GM19324 (cell line): ENCODE measurements around the gene KIF23.

ENCODE experiments used
- ATAC-seq: cut with Tn5 transposase; IDR thresholded peaks from one replicate; pipeline ENCODE4 v1.9.1; 2021; ENCODE audit warnings: mild to moderate bottlenecking, moderate library complexity; ENCODE audit not compliant: unreplicated experiment, low FRiP score

The KIF23 gene

DNA sequence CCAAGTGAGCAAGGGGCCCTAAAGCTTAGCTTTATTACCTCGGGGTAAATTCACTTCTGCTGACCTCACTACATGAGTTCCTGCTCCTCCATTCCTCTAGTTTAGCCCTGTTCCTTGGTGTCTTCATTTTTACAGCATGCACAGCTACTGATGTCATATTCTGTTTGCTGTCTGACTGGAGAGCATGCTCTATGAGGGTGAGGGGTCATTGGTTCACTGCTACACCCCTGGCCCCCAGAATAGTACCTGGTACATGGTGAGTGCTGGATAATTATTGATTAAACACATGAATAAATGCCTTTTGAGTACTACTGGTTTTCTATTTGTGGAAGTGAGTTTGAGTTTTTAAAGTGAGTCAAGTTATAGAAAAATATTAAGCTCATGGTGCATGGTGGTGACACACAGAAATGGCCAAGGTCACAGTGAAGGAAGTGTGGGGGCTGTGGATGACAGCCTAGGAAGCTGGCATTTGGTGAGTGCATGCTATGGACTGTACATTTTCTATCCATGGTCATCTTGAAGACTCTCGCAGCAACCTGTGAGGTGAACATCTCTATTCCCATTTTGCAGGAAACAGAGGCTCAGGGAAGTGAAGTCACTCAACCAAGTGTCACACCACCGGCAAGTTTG, 72.4 kb downstream of the KIF23 start:
- no peak for ATAC-seq

DNA sequence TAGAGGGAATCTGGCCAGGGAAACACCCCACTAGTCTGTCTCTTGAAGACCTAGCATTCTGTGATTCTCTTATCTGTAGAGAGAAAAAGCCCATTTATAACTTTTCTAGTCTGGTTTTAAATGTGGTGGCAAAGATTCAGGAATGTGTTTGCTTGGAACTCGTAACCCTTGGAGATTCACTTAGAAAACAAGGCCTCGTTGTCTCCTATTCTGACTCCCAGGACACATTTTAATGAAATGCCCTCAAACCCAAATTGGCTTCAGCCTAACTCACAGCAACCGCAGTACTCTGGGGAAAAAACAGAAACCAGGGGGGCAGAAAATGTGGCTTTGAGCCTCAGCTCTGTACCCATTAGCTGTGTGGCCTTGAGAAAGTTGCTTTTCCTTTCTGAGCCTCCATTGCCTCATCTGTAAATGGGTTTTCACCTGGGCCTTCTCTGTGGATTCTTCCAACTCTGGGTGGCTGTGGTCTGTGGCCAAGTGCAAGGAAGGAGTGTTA, 75.0 kb downstream of the KIF23 start:
- no peak for ATAC-seq

DNA sequence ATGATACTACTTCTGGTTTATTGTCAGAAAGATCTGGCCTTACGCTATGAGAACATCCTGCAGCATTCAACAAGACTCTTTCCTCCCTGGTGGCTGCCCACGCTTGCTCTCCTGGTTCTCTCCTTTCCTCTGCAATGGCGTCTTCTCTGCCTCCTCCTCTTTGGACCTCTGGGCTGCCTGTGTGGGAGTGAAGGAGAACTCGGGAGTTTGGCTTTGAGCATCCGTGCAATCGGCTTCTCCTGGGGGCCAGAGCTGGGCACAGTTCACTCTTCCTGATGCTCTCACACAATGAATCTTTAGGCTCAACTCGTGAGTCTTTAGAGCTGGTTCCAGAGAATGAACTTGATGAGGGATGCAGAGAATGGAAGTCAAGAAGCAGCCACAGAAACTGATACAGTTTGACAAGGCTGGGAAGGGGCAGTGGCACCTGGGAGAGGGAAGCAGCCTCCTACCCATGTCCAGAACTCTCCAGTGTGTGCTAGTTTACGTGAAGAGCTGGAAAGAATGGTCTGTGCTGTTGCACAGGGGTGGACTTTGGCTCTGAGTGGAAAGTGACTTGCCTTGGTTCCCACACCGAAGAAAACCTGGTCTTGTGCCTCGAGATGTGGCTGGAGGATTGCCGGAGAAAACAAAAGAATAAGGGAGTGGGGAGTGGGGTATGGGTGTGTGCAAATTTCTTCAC, 76.3 kb downstream of the KIF23 start:
- ATAC-seq, result no peak

DNA sequence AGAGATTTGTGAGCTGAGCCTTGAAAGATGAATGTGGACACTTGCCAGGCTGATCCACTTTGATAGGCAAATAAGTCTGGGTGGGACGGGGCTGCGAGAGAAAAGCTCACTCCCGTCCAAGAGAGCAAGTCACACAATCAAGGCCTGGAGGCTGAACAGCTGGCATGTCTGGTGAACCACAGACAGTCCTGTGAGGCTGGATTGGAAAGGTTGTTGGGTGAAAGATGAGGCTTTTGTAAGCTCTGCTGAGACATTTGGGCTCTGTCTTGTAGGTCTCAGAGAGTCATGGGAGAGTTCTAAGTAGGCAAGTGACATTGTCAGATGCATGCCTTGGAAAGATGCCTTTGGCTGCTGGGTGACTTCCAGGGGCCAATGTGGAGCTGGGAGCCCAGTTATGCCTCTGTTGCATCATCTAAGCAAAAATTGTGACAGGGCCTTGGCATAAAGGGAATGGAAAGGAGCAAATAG, 76.9 kb downstream of the KIF23 start:
- ATAC-seq, result no peak

GRCh38 chr15:69493406-69493805, 79.3 kb downstream of the KIF23 start:
- no peak for ATAC-seq

- no peak for ATAC-seq
Measured at GRCh38 chr15:69496001-69496400, 81.9 kb downstream of the KIF23 start.

- no peak for ATAC-seq
Measured at GRCh38 chr15:69497076-69497475, 82.9 kb downstream of the KIF23 start.

- no peak for ATAC-seq
Measured at GRCh38 chr15:69497667-69498066, 83.5 kb downstream of the KIF23 start.
